GM12801 (cell line): ENCODE measurements around the gene ANKRD1.

Source experiments
- CTCF ChIP-seq: IDR thresholded peaks from one replicate; pipeline ENCODE4 v1.5.1; 2011; ENCODE audit warnings: control low read depth; ENCODE audit not compliant: insufficient read length; ENCODE audit errors: extremely low read depth

Gene ANKRD1

GRCh38 chr10:90919683-90920574, 958 bp downstream of the ANKRD1 start:
- TF ChIP-seq CTCF: no peak

GRCh38 chr10:90917968-90918318, 2.9 kb downstream of the ANKRD1 start:
- no peak for TF ChIP-seq CTCF

GRCh38 chr10:90917238-90917967, 3.5 kb downstream of the ANKRD1 start:
- TF ChIP-seq CTCF: no peak

GRCh38 chr10:90916392-90917237, 4.3 kb downstream of the ANKRD1 start:
- TF ChIP-seq CTCF: no peak

GRCh38 chr10:90915766-90916075, 5.2 kb downstream of the ANKRD1 start:
- TF ChIP-seq CTCF: no peak

- no peak for TF ChIP-seq CTCF
Observed at GRCh38 chr10:90914992-90915765, 5.7 kb downstream of the ANKRD1 start.
